ENCODE results near the gene DPYD. TPM values are rescaled to one million over a fixed set of nuclear protein-coding genes. Genes with fewer than 3 reads are reported as not detected.

DPYD gene
- total RNA-seq, 1 donor from 2014 or later = 21.7 TPM

DNA sequence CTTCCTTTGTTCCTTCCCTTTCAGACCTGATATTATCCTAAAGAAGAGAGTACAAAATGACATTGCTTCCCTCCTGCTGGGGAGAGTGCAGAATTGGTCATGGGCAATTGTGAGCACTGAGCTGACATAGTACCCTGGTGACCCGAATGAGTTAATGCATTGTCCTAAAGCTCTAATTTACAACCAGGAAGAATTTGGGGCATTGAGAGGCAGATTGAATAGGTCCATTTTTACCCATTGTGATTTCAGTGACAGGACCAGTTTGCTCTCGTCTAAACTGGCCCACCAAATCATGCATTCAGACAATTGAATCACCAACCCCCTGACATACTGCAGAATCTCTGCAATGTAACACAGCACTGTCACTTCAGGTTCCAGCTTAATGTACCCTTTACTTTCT lies 497.4 kb downstream of the DPYD start:
- no peak for DNase-seq

DNA sequence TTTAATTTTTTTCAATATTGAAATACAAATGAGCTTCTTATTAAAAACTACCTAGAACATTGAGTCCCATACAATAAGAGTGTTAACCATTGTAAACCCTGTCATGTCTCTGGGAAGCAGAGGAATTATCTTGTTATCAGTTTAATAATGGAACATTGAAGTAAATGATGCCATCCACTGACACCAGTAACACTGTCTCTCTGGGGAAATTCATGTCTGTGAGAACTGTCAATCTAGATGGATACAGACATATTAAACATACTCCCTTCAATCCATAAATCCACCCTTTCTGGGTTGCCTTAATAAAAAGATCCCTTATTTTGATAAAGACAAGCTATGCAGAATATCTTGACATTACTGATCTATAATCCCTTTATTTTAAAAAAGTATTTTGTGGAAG lies 503.2 kb downstream of the DPYD start:
- no peak for DNase-seq

- DNase-seq = no peak
These were observed 506.0 kb downstream of the DPYD start for GRCh38 chr1:97414682-97415312.

- DNase-seq = no peak
These were observed 508.1 kb downstream of the DPYD start for GRCh38 chr1:97412737-97413136.

DNA sequence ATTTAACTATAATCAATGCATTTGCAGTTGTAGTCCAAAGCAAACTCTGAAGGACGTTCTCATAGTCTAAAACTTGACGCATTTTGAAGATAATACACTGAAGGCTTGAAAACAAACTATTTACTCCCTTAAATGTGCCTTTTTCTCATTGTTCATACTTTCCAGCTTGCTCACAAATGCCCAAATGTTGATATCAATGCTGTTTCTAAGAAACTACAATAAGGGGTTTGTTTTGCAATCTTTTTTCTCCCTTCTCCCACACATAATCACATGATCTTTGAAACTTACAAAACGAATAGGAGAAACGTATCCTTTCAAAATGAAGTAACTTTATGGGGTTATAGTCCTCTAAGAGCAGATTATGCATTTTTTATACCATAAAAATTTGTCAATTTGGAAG lies 508.7 kb downstream of the DPYD start:
- no peak for DNase-seq

- DNase-seq = no peak
These were observed 524.4 kb downstream of the DPYD start for GRCh38 chr1:97396463-97396862.

DNA sequence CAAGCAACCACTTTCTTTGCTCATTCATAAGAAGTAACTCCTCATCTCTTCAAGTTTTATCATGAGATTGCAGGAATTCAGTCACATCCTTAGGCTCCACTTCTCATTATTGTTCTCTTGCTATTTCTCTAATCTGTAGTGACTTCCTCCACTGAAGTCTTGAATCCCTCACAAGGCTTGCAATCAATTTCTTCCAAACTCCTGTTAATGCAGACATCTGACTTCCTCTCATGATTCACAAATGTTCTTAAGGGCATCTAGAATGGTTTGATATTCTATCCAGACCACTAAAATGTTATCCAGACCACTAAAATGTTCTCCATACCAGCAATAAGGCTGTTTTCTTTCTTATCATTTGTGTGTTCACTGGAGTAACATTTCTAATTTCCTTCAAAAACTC lies 528.1 kb downstream of the DPYD start:
- no peak for DNase-seq

- no peak for DNase-seq
These were observed 535.1 kb downstream of the DPYD start for GRCh38 chr1:97385536-97386277.

- DNase-seq = no peak
These were observed 536.4 kb downstream of the DPYD start for GRCh38 chr1:97384294-97384968.

DNA sequence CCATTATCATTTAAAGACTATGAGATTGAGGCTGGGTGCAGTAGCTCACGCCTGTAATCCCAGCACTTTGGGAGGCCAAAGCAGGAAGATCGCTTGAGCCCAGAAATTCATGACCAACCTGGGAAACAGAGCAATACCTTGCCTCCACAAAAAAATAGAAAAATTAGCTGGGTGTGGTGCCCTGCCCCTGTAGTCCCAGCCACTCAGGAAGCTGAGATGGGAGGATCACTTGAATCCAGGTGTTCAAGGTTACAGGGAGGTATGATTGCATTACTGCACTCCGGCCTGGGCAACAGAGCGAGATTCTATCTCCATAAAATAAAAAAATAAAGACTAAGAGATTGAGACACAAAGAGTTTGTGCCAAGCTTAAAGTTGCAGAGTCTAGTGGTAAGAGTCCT lies 537.0 kb downstream of the DPYD start:
- no peak for DNase-seq

- DNase-seq = no peak
These were observed 538.6 kb downstream of the DPYD start for GRCh38 chr1:97382206-97382605.

- no peak for DNase-seq
These were observed 541.3 kb downstream of the DPYD start for GRCh38 chr1:97379387-97380075.

GRCh38 chr1:97378596-97378995 lies 542.2 kb downstream of the DPYD start:
- DNase-seq = no peak

GRCh38 chr1:97377432-97378034 lies 543.3 kb downstream of the DPYD start:
- no peak for DNase-seq

DNA sequence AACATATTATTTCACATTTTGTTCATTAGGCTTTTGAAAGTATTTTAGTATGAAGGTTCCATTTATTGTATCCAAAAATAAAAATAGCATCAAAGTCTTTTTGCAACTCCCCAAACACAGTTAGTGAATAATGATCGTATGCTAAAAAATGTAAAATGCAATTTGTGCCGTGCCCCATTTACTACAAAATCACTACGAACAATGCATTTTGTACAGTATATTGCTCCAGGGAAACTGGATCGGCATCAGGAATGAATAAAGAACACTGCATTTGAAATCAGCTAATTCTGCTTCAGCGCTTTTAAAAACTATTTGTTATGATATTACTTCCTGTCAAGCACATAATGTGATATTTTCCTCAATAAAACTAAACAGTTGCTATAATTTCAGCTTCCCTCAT lies 547.8 kb downstream of the DPYD start:
- no peak for DNase-seq

- DNase-seq = no peak
These were observed 548.3 kb downstream of the DPYD start for GRCh38 chr1:97372531-97372930.

GRCh38 chr1:97368296-97368695 lies 552.5 kb downstream of the DPYD start:
- no peak for DNase-seq

GRCh38 chr1:97366984-97367383 lies 553.9 kb downstream of the DPYD start:
- no peak for DNase-seq

- no peak for DNase-seq
These were observed 555.8 kb downstream of the DPYD start for GRCh38 chr1:97365026-97365425.

- no peak for DNase-seq
These were observed 556.7 kb downstream of the DPYD start for GRCh38 chr1:97364086-97364485.

DNA sequence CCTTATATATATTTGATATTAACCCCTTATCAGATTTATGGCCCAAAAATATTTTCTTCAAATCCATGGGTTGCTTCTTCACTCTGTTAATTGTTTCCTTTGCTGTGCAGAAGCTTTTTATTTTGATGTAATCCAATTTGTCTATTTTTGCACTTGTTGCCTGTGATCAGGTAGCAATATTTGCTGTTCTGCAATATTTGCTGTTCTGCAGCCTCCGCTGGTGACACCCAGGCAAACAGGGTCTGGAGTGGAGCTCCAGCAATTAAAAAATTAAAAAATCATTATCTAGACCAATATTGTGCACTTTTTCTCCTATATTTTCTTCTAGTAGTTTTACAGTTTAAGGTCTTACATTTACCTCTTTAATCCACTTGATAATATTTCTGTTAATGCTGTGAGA lies 564.5 kb downstream of the DPYD start:
- DNase-seq = no peak

DNA sequence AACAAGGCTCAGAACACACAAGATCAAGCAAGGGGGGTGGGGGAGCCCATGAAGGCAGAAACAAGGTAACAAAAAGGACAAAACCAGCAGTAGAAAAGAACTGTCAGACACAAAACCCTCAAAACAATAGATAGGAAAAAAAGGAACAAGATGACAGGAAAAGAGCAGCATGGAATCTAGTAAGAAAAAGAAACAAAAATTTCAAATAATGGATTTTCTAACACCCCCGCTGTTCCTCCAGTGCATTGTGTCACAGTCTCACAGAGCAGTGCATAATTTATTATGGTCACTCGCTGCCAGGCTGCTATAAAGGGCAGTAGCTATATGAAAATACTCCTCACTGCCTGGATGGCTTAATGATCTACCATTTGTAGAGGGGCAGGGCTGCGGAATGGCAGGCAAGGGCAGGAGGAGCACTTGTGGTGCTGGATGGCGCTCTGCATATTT lies 567.9 kb downstream of the DPYD start:
- no peak for DNase-seq

GRCh38 chr1:97351846-97352245 lies 569.0 kb downstream of the DPYD start:
- no peak for DNase-seq
